ENCODE data around the gene LRP2. TPM values are rescaled to one million over a fixed set of nuclear protein-coding genes. Genes with fewer than 3 reads are reported as not detected.

Gene LRP2
- total RNA-seq, 1 donor from 2014 or later = 0.14 TPM

- ATAC-seq = no peak
- DNase-seq (ENCODE audit: missing footprints) = no peak
- intact Hi-C loops (cut with DNase I) = no loop called here
Observed at GRCh38 chr2:169200756-169201155, 161.6 kb downstream of the LRP2 start.

GRCh38 chr2:169193618-169194017 lies 168.7 kb downstream of the LRP2 start:
- intact Hi-C loops (cut with DNase I) = no loop called here
- no peak for ATAC-seq

DNA sequence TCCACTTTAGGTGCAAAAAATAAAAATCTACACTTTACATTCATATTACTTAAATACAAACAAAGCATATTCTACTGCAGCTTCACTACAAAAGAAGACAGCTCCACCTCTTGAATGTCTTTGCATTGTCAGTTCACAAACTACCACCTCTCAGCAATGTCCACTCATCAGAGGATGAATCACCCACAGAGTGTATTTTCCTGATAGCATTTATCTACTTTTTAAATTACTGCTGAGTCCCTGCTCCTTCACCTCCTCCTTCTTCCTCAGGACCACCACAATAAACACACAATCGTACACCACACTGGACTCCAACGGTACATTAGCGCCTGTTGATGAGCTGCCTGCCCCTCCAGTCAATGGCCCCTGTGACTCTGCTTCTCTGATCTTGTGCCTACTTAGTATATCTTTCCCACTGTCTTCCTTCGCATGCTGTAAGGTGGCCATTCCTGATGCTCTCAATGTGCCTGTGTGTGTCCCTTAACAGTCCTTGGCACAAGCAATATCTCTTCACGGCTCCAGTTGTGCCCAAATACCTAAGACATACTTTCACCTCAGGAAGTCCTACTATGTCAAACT lies 172.0 kb downstream of the LRP2 start:
- intact Hi-C loops (cut with DNase I) = no loop called here
- DNase-seq (ENCODE audit: missing footprints) (no peak), ATAC-seq (no peak)

More at GRCh38 chr2:169193618-169194017, 168.7 kb downstream of the LRP2 start:
- DNase-seq (ENCODE audit: missing footprints) = no peak

GRCh38 chr2:169189132-169189531 lies 173.2 kb downstream of the LRP2 start:
- ATAC-seq = no peak
- intact Hi-C loops (cut with DNase I) = no loop called here
- DNase-seq (ENCODE audit: missing footprints) = no peak

GRCh38 chr2:169185711-169186110 lies 176.6 kb downstream of the LRP2 start:
- ATAC-seq (no peak), DNase-seq (ENCODE audit: missing footprints) (no peak)
- intact Hi-C loops (cut with DNase I) = no loop called here

GRCh38 chr2:169184074-169184473 lies 178.3 kb downstream of the LRP2 start:
- ATAC-seq (no peak), DNase-seq (ENCODE audit: missing footprints) (no peak)
- intact Hi-C loops (cut with DNase I) = no loop called here

- intact Hi-C loops (cut with DNase I) = no loop called here
- ATAC-seq (no peak), DNase-seq (ENCODE audit: missing footprints) (no peak)
Observed at GRCh38 chr2:169182573-169182972, 179.8 kb downstream of the LRP2 start.

- no peak for DNase-seq (ENCODE audit: missing footprints)
- ATAC-seq = no peak
- intact Hi-C loops (cut with DNase I) = no loop called here
Observed at GRCh38 chr2:169178804-169179390, 183.4 kb downstream of the LRP2 start.

DNA sequence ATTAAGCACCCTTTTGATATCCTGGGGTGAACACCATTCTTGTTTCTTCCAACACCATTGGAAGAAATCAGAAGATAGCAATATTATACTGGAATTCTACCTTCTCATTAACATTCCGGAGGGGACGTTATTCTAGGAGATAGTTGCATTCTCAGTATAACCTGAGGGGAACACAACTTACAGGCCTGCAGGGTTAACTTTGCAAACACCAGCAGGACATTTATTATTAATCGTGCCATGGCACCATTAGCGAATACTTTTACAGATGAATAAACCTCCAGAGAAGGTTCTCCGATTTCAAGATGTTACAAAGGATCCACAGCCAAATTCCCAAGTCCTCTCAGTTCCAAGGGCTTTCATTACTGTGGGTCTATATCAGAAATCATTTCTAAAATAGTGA lies 184.0 kb downstream of the LRP2 start:
- DNase-seq (ENCODE audit: missing footprints) (no peak), ATAC-seq (no peak)
- intact Hi-C loops (cut with DNase I) = no loop called here

DNA sequence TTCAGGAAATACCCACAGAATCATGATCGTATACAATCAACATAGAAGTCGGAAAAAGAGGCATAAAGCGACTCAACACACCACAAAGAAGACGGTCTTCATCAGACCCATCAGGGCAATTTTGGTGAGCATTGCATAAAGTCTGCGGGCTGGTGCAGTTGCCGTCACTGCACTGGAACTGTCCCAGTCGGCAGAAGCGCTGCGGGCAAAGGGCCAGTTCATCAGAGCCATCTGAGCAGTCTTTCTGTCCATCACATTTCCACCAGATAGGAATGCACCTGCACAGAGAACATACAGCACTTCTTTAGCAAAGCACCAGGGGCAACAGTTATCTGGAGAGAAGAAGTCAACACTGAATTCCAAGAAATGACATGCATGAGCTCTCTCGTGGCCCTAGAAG lies 187.2 kb downstream of the LRP2 start:
- no peak for ATAC-seq
- DNase-seq (ENCODE audit: missing footprints) = no peak
- intact Hi-C loops (cut with DNase I) = no loop called here

DNA sequence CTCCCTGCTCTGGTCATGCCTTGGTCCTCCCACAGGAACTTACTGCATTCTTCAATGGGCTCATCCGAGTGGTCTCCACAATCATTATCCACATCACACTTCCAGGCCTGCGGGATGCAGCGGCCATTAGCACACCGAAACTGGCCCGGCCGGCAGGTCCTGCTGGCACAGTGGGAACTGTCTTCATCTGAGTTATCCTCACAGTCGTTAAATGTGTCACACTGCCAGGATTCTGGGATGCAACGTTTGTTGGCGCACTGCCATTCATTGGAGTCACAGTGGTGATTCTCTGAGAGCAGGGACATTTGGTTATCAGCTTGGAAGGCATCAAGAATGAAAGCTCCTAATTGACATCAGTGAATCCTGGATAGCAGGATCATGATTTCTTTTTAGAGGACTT lies 188.5 kb downstream of the LRP2 start:
- DNase-seq (ENCODE audit: missing footprints) = no peak
- no peak for ATAC-seq
- intact Hi-C loops (cut with DNase I) = no loop called here

GRCh38 chr2:169172914-169173313 lies 189.4 kb downstream of the LRP2 start:
- no peak for DNase-seq (ENCODE audit: missing footprints)
- intact Hi-C loops (cut with DNase I) = no loop called here
- no peak for ATAC-seq

- DNase-seq (ENCODE audit: missing footprints) (no peak), ATAC-seq (no peak)
- intact Hi-C loops (cut with DNase I) = no loop called here
Observed at GRCh38 chr2:169172151-169172735, 190.1 kb downstream of the LRP2 start.

- intact Hi-C loops (cut with DNase I) = no loop called here
- DNase-seq (ENCODE audit: missing footprints) (no peak), ATAC-seq (no peak)
Observed at GRCh38 chr2:169165791-169166190, 196.5 kb downstream of the LRP2 start.

GRCh38 chr2:169164311-169164710 lies 198.0 kb downstream of the LRP2 start:
- intact Hi-C loops (cut with DNase I) = no loop called here

DNA sequence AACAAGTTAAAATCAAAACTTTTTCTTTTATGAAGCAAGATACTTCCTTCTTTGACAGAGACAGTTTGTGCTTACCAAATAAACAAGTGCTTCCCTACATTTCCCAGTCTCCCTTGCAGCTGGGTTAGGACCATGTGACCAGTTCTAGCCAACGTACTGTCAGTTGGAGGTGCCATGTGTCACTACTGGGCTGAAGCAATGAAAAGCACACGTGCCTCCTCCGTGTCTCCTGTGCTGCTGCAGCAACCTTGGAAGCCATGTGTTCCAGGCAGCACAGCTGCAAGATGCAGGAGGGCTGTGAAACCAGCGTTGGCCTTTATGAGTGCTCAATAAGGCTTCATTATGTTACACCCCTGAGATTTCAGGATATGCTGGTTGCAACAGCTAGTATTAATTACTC lies 199.7 kb downstream of the LRP2 start:
- no peak for DNase-seq (ENCODE audit: missing footprints)
- ATAC-seq = peak; percentile 46
- intact Hi-C loops (cut with DNase I) = no loop called here

More at GRCh38 chr2:169164311-169164710, 198.0 kb downstream of the LRP2 start:
- DNase-seq (ENCODE audit: missing footprints) (no peak), ATAC-seq (no peak)

DNA sequence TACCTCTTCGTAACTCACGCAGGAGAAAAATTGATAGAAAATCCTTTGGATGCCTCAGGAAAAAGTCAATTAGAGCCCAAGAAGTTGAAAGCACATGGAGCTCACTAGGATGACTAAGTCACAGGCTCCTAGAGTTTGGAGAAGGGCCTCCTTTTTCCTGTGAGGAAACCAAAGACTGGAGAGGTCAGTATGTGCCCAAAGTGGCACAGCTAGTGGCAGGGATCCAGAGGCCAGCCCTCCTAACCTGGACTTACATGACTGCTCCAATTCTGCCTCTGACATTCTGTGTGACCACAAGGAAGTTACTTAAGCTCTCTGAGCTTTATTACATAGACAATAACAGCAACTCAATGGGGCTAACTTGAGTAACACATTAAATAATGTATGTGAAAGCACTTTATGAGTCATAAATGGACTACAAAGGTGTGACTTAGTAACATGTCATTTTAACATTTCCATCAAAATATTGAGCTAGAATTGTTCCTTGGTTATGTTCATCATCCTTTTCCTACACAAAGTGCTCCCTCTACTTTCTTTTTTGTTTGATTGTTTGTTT lies 201.3 kb downstream of the LRP2 start:
- no peak for DNase-seq (ENCODE audit: missing footprints)
- intact Hi-C loops (cut with DNase I) = no loop called here
- ATAC-seq = no peak

DNA sequence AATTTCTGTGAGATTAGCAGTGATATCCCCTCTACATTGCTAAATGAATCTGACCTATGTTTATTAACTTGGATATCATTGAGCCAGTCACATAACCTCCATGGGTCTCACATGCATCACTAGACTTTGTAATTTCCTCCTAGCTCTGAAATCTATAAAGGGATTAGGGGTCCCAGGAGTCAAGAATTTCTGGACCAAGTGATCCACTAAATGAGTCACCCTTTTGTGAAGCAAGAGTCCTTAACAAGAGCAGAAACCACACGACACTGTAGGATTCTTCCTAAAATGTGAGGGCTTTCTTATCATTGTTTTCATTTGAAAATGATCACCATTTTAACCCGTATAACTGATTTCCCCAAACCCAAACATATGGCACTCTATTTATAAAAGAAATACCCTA lies 202.6 kb downstream of the LRP2 start:
- intact Hi-C loops (cut with DNase I) = no loop called here
- ATAC-seq = no peak
- no peak for DNase-seq (ENCODE audit: missing footprints)

DNA sequence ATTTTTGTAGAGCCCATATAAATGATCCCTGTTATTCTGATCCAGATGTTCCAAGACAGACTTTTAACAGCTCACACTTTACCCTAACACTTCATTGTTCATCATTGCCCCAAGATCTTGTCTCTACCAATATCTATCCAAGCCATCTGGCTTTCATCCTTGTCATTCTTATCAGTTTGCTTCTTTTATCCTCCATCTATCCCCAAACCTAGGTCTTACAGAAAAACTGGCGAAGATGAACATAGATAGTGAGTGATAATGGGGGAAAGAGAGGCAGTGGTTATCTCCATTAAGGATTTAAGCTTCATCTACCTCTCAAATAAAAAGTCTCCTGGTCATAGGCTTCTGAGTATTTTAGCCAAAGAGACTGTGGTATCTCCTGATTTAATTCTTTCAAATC lies 203.5 kb downstream of the LRP2 start:
- ATAC-seq = no peak
- intact Hi-C loops (cut with DNase I) = no loop called here

DNA sequence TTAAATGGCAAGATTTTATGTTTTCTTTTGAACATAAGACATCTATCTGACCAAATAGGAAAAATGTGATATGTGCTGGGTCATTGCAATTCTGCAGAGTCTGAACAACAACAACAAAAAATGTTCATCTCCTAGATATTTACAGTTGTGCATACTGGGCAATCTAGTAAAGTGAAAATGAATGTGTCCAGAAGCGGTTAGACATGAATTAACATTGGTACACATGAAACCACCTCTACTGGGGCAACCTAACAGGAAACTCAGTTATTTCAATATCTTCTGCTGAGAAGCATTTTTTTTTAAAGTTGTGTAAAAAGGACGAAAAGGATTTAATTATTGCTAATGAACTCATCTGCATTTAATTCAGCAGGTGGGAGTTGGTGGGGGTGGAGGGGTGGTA lies 216.1 kb downstream of the LRP2 start:
- intact Hi-C loops (cut with DNase I) = no loop called here
- no peak for ATAC-seq

More for the DNA sequence above, 203.5 kb downstream of the LRP2 start:
- no peak for DNase-seq (ENCODE audit: missing footprints)

More for the DNA sequence above, 216.1 kb downstream of the LRP2 start:
- no peak for DNase-seq (ENCODE audit: missing footprints)
